ENCODE measurements around the gene CCDC6. TPM values are rescaled to one million over a fixed set of nuclear protein-coding genes. Genes with fewer than 3 reads are reported as not detected.

Gene CCDC6
- total and polyA plus RNA-seq, 2 of the 4 experiments (the other 2 are of a cell fraction), result 21.8 to 30.8 TPM

DNA sequence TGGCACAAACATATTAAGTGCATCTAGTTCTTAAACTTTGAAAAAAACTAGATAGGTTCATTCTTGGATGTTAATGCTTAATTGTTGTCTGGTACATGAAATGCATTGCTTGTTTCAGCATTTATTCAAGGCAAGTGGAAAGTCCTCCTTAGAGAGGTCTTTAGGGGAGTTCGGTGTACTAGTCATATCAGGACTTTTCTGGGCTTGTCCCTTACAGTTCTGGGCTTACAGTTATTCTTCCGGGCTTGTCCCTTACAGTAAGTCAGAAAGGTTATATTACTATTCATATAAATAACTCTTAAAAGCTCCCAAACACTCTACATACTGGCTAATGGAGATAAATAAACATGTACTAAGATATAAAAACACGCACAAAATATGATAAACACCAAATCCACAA is 91.5 kb downstream of the CCDC6 start:
- H2AK9ac ChIP-seq (replicated peaks; ENCODE audit: low read depth, low read length, poor library complexity), result no peak overlapping the region
- no peak overlapping the region for H2AK5ac ChIP-seq (ENCODE audit: low read depth, low read length)
- H3K14ac ChIP-seq (replicated peaks; ENCODE audit: low read depth, low read length), result no peak overlapping the region
- no peak overlapping the region for H3K4me2 ChIP-seq (ENCODE audit: low read depth, low read length)
- no peaks in the 10 kb centered on the region for H4K20me1 ChIP-seq (ENCODE audit: insufficient read depth, low read length)
- WGBS, 2 experiments (ENCODE audit: extremely low coverage in 2 of 2, insufficient read length in 1 of 2), result no CpG with 5 or more reads among the region's 3 CpGs
- ChIA-PET CTCF (interaction anchor here (0.5 kb wide), 1 partner anchor 207 kb away, joined by 3 read pairs; no protein-coding TSS in a partner anchor), POLR2A (ENCODE audit: unreplicated experiment) (no interaction called here)
- no peak overlapping the region for H2BK15ac ChIP-seq (ENCODE audit: low read depth, low read length)
- intact Hi-C loops (cut with micrococcal nuclease) (no loop called here), dilution Hi-C loops (cut with HindIII; ENCODE audit: low sequenced_read_pairs, unreplicated experiment) (no loop called here), in situ Hi-C loops (cut with MboI; ENCODE audit: low sequenced_read_pairs) (no loop called here)
- H2BK120ac ChIP-seq (ENCODE audit: low read depth, low read length), result no peak overlapping the region
- H3K9me3 ChIP-seq (ENCODE audit: control insufficient read depth, insufficient read depth, low read length), result no peaks in the 10 kb centered on the region
- H3K18ac ChIP-seq (ENCODE audit: low read depth, low read length), result no peak overlapping the region
- H3K27me3 ChIP-seq (ENCODE audit: control insufficient read depth, insufficient read depth, low read length), result no peaks in the 10 kb centered on the region
- H4K91ac ChIP-seq (ENCODE audit: insufficient read depth, low read depth, low read length), result no peak overlapping the region
- H3K4me1 ChIP-seq (ENCODE audit: control insufficient read depth, insufficient read depth, low read length), result peaks cover 1% of the 10 kb centered on the region; the same call in 1 of the 2 replicates
- no peak overlapping the region for H4K8ac ChIP-seq (ENCODE audit: low read depth in 2 of 2, low read length in 2 of 2)
- H4K5ac ChIP-seq (ENCODE audit: low read depth, low read length), result no peak overlapping the region
- H2BK20ac ChIP-seq (ENCODE audit: low read depth, low read length), result no peak overlapping the region
- no peak for ATAC-seq (ENCODE audit: low read depth)
- H2BK5ac ChIP-seq (ENCODE audit: low read depth, low read length, poor library complexity, severe bottlenecking), result no peak overlapping the region
- DNase-seq, result no peak
- H3K79me1 ChIP-seq (ENCODE audit: low read depth in 1 of 2, low read length in 2 of 2), result peaks cover 8 to 25% of the 10 kb centered on the region in 2 experiments; a peak in 3 of 4 replicates
- no peak overlapping the region for H3K27ac ChIP-seq (ENCODE audit: insufficient read depth, low read length)
- H3K4ac ChIP-seq (ENCODE audit: low read depth, low read length), result no peak overlapping the region
- no peak overlapping the region for H3K4me3 ChIP-seq (ENCODE audit: insufficient read depth, low read depth, low read length)
- no peak overlapping the region for H3K56ac ChIP-seq (ENCODE audit: extremely low read depth, insufficient read depth, low read length)
- peaks cover 5% of the 10 kb centered on the region; the same call in 1 of the 2 replicates for H3K9me1 ChIP-seq (ENCODE audit: insufficient read depth, low read length)
- H3K9ac ChIP-seq (ENCODE audit: low read depth, low read length), result no peak overlapping the region
- TF ChIP-seq RFX5 (IDR thresholded peaks at IDR 0.05; ENCODE audit: low read depth, low read length) (no peak), MAFK (IDR thresholded peaks at IDR 0.05; ENCODE audit: low read depth, low read length) (no peak), POLR2A (IDR thresholded peaks at IDR 0.05; ENCODE audit: low read depth, low read length) (no peak), MXI1 (IDR thresholded peaks at IDR 0.05; ENCODE audit: borderline replicate concordance, low read depth, low read length) (no peak), MAZ (IDR thresholded peaks at IDR 0.05; ENCODE audit: borderline replicate concordance, low read depth, low read length) (no peak), RCOR1 (IDR thresholded peaks at IDR 0.05; ENCODE audit: insufficient replicate concordance, low read length) (no peak), SMC3 (IDR thresholded peaks at IDR 0.05; ENCODE audit: low read depth, low read length) (no peak), NFE2L2 (IDR thresholded peaks at IDR 0.05; ENCODE audit: low read depth, low read length) (no peak), FOS (IDR thresholded peaks at IDR 0.05; ENCODE audit: low read depth, low read length) (no peak), CEBPB (IDR thresholded peaks at IDR 0.05; ENCODE audit: low read depth, low read length) (no peak), BHLHE40 (IDR thresholded peaks at IDR 0.05; ENCODE audit: low read depth, low read length) (no peak), CHD1 (IDR thresholded peaks at IDR 0.05; ENCODE audit: low read depth, low read length) (no peak)
- TF ChIP-seq, protein P1, sequence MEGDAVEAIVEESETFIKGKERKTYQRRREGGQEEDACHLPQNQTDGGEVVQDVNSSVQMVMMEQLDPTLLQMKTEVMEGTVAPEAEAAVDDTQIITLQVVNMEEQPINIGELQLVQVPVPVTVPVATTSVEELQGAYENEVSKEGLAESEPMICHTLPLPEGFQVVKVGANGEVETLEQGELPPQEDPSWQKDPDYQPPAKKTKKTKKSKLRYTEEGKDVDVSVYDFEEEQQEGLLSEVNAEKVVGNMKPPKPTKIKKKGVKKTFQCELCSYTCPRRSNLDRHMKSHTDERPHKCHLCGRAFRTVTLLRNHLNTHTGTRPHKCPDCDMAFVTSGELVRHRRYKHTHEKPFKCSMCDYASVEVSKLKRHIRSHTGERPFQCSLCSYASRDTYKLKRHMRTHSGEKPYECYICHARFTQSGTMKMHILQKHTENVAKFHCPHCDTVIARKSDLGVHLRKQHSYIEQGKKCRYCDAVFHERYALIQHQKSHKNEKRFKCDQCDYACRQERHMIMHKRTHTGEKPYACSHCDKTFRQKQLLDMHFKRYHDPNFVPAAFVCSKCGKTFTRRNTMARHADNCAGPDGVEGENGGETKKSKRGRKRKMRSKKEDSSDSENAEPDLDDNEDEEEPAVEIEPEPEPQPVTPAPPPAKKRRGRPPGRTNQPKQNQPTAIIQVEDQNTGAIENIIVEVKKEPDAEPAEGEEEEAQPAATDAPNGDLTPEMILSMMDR (conservative IDR thresholded peaks at IDR 0.05; ENCODE audit: low read depth, low read length), result no peak
- TF ChIP-seq, protein P2, sequence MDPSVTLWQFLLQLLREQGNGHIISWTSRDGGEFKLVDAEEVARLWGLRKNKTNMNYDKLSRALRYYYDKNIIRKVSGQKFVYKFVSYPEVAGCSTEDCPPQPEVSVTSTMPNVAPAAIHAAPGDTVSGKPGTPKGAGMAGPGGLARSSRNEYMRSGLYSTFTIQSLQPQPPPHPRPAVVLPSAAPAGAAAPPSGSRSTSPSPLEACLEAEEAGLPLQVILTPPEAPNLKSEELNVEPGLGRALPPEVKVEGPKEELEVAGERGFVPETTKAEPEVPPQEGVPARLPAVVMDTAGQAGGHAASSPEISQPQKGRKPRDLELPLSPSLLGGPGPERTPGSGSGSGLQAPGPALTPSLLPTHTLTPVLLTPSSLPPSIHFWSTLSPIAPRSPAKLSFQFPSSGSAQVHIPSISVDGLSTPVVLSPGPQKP (IDR thresholded peaks at IDR 0.05; ENCODE audit: borderline replicate concordance, low read depth, low read length), result no peak
- TF ChIP-seq, protein P3, sequence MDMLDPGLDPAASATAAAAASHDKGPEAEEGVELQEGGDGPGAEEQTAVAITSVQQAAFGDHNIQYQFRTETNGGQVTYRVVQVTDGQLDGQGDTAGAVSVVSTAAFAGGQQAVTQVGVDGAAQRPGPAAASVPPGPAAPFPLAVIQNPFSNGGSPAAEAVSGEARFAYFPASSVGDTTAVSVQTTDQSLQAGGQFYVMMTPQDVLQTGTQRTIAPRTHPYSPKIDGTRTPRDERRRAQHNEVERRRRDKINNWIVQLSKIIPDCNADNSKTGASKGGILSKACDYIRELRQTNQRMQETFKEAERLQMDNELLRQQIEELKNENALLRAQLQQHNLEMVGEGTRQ (IDR thresholded peaks at IDR 0.05; ENCODE audit: low read depth, low read length), result no peak
- H3K36me3 ChIP-seq (ENCODE audit: control insufficient read depth, insufficient read depth, low read length), result peaks cover 8% of the 10 kb centered on the region
- H2AFZ ChIP-seq (replicated peaks; ENCODE audit: low read length, poor library complexity), result no peak overlapping the region
- no peak overlapping the region for H3K23ac ChIP-seq (ENCODE audit: low read depth, low read length)
- no TSS peak for BruUV-seq (replicated peaks)

All from IMR-90 (cell line).